DND-41 (cell line): ENCODE data around the gene DZANK1.

Source experiments
- CTCF ChIP-seq: IDR thresholded peaks from 2 replicates; pipeline ENCODE4 v1.5.1; 2012; ENCODE audit warnings: borderline replicate concordance, low read length, moderate library complexity, mild to moderate bottlenecking; ENCODE audit not compliant: poor library complexity, severe bottlenecking; ENCODE audit errors: extremely low read depth
- EZH2 ChIP-seq: IDR thresholded peaks from 3 replicates; pipeline ENCODE4 v1.6.1; 2012; ENCODE audit warnings: borderline replicate concordance, low read depth, mild to moderate bottlenecking, moderate library complexity, low read length, inconsistent platforms; ENCODE audit not compliant: severe bottlenecking

GRCh38 chr20:18364768-18365167 is 102.1 kb downstream of the DZANK1 start:
- TF ChIP-seq EZH2 (no peak), CTCF (no peak)
